ENCODE measurements around the gene PPM1F.

DNA sequence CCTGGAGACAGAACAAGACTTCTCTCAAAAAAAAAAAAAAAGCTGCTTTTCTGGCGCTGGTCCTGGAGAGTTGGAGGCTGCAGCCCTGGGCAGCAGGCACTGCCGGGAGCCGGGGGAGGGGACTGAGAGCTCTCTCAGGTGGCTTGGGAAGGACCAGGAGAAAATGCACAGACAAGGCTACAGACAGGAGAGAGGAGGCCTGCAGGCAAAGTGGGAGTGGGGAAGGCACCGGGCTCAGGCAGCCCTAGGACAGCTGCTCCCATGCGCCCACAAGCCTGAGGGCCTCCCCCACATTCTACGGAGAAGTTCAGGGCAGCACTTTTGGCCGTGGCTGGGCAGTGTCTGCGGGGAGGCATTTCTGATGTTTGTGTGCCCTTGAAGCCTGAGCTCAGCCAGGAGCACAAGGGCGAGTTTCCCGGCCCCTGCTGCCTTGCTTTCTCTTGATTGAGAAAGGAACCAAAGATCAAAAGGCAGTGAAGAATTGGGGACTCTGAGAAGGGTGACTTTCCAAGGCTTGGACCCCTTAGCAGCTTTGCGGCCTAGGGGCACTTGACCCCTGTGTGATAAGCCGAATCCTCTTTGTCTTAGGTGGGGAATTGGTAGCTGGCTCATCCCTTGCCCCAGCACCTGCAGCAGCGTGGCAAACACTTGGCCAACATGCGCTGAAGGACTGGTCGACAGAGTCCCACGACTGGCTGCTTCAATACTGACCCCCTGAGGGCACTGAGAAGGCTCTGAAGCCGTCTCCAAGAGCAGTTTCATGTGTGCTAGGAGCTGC, 35.3 kb downstream of the PPM1F start:
- no peak for TF ChIP-seq BHLHE40 (IDR thresholded peaks at IDR 0.05; ENCODE audit: borderline replicate concordance)
- TF ChIP-seq HDGF (IDR thresholded peaks at IDR 0.05; ENCODE audit: borderline replicate concordance) = no peak
- TF ChIP-seq SP1 (IDR thresholded peaks at IDR 0.05) = no peak
- TF ChIP-seq FOXA1 (IDR thresholded peaks at IDR 0.05) = no peak
- TF ChIP-seq FOXK2 (IDR thresholded peaks at IDR 0.05) = no peak
- no peak for TF ChIP-seq ARNT (IDR thresholded peaks at IDR 0.05)
- no peak for TF ChIP-seq ELF4 (IDR thresholded peaks at IDR 0.05)
